ENCODE measurements around the gene EID2.

- TF ChIP-seq CTCF (IDR thresholded peaks at IDR 0.05; ENCODE audit: low read depth, low read length, missing input control): no peak
- TF ChIP-seq JUND (IDR thresholded peaks at IDR 0.05): no peak
- TF ChIP-seq YY1 (IDR thresholded peaks at IDR 0.05): no peak
- TF ChIP-seq SP1 (IDR thresholded peaks at IDR 0.05): no peak
- no peak for TF ChIP-seq TAF1 (conservative IDR thresholded peaks at IDR 0.05)
- no peak for TF ChIP-seq MAX (IDR thresholded peaks at IDR 0.05)
- no peak for TF ChIP-seq RAD21 (IDR thresholded peaks at IDR 0.05)
- TF ChIP-seq ATF3 (IDR thresholded peaks at IDR 0.05): no peak
- no peak for TF ChIP-seq REST (IDR thresholded peaks at IDR 0.05)
- TF ChIP-seq RXRA (IDR thresholded peaks at IDR 0.05): no peak
- no peak for TF ChIP-seq ZBTB33 (IDR thresholded peaks at IDR 0.05)
Observed at GRCh38 chr19:39494661-39495060, 45.3 kb downstream of the EID2 start.
